ENCODE data around the gene TSPAN33.

Gene TSPAN33

GRCh38 chr7:129136887-129137642 is 7.4 kb upstream of the TSPAN33 start:
- DNase-seq: no peak

- DNase-seq: no peak
Measured at GRCh38 chr7:129143724-129144094, 798 bp upstream of the TSPAN33 start.

GRCh38 chr7:129144834-129145668 is 544 bp downstream of the TSPAN33 start:
- no peak for DNase-seq

- DNase-seq: no peak
Measured at GRCh38 chr7:129146237-129146979, 1.9 kb downstream of the TSPAN33 start.

GRCh38 chr7:129147731-129148130 is 3.2 kb downstream of the TSPAN33 start:
- no peak for DNase-seq

- no peak for DNase-seq
Measured at GRCh38 chr7:129149511-129149910, 5.0 kb downstream of the TSPAN33 start.

GRCh38 chr7:129150199-129150996 is 5.9 kb downstream of the TSPAN33 start:
- DNase-seq: no peak

- DNase-seq: no peak
Measured at GRCh38 chr7:129157651-129158050, 13.1 kb downstream of the TSPAN33 start.

- no peak for DNase-seq
Measured at GRCh38 chr7:129159539-129159938, 15.0 kb downstream of the TSPAN33 start.

- no peak for DNase-seq
Measured at GRCh38 chr7:129160161-129160905, 15.8 kb downstream of the TSPAN33 start.

- no peak for DNase-seq
Measured at GRCh38 chr7:129161524-129162225, 17.2 kb downstream of the TSPAN33 start.

GRCh38 chr7:129162732-129163131 is 18.2 kb downstream of the TSPAN33 start:
- no peak for DNase-seq

- DNase-seq: no peak
Measured at GRCh38 chr7:129163875-129164544, 19.5 kb downstream of the TSPAN33 start.

- DNase-seq: no peak
Measured at GRCh38 chr7:129166745-129167144, 22.2 kb downstream of the TSPAN33 start.

- no peak for DNase-seq
Measured at GRCh38 chr7:129167817-129168216, 23.3 kb downstream of the TSPAN33 start.

GRCh38 chr7:129168231-129169021 is 23.9 kb downstream of the TSPAN33 start:
- no peak for DNase-seq

GRCh38 chr7:129169171-129169671 is 24.7 kb downstream of the TSPAN33 start:
- no peak for DNase-seq

GRCh38 chr7:129169686-129170440 is 25.4 kb downstream of the TSPAN33 start:
- DNase-seq: no peak

All from cortex of kidney (tissue), 1 donor.